Eye (tissue), 1 donor: ENCODE results near the gene ZNF764.
A peak's percentile ranks its signal among the peaks of the same experiment; 100 is the strongest.
"Not testable (repeated sequence)": the region's sequence is repeated elsewhere in the genome, so short reads cannot be mapped to it uniquely, and the experiment has no call there.

Experiments used
- DNase-seq: peaks from one replicate; pipeline ENCODE4 v3.0.0-alpha.2; 2015

ZNF764 gene

GRCh38 chr16:30526137-30526822, 31.9 kb downstream of the ZNF764 start, which contains the start of gene ZNF768:
ZNF768 (minus strand) TSS chr16:30526566; CDS start chr16:30526413, 153 bp downstream.
- peak; percentile 64 for DNase-seq

- DNase-seq, result no peak
Observed at GRCh38 chr16:30525844-30526136, 32.4 kb downstream of the ZNF764 start.

GRCh38 chr16:30524575-30525568, 33.3 kb downstream of the ZNF764 start:
- DNase-seq, result no peak

- peak; percentile 11 for DNase-seq
Observed at GRCh38 chr16:30523768-30524574, 34.2 kb downstream of the ZNF764 start.

GRCh38 chr16:30522702-30523463, 35.3 kb downstream of the ZNF764 start:
- DNase-seq, result not testable (repeated sequence)

- DNase-seq, result no peak
Observed at GRCh38 chr16:30521873-30522641, 36.1 kb downstream of the ZNF764 start.

GRCh38 chr16:30521476-30521872, 36.7 kb downstream of the ZNF764 start:
- no peak for DNase-seq

- no peak for DNase-seq
Observed at GRCh38 chr16:30519120-30520049, 38.8 kb downstream of the ZNF764 start.

- DNase-seq, result no peak
Observed at GRCh38 chr16:30518552-30518951, 39.6 kb downstream of the ZNF764 start.

GRCh38 chr16:30515275-30515674, 42.9 kb downstream of the ZNF764 start:
- no peak for DNase-seq

GRCh38 chr16:30511509-30511908, 46.7 kb downstream of the ZNF764 start:
- no peak for DNase-seq

- no peak for DNase-seq
Observed at GRCh38 chr16:30510376-30510938, 47.7 kb downstream of the ZNF764 start.

- no peak for DNase-seq
Observed at GRCh38 chr16:30509081-30509765, 49.0 kb downstream of the ZNF764 start.
